Gastrocnemius medialis (tissue), 4 donors: ENCODE measurements around the gene SLC4A9.
A peak's percentile ranks its signal among the peaks of the same experiment; 100 is the strongest.

Experiments used
- CTCF ChIP-seq, 5 experiments: fragments of 450-650 bp in 3 of 5; fragments of 200-600 bp in 2 of 5; sonication (generic) in 2 of 5; IDR thresholded peaks in 4 of 5; conservative IDR thresholded peaks in 1 of 5; 1 replicate in 4 of 5; 2 replicates in 1 of 5; pipeline ENCODE4 v1.5.1; 2016 to 2019; ENCODE audit warnings: antibody characterized with exemption in 5 of 5, mild to moderate bottlenecking in 3 of 5, moderate library complexity in 3 of 5
- POLR2A ChIP-seq, 2 donors: fragments of 450-650 bp; IDR thresholded peaks; one replicate each; pipeline ENCODE4 v1.6.1; 2017; ENCODE audit warnings: antibody characterized with exemption in 2 of 2, mild to moderate bottlenecking in 2 of 2, moderate library complexity in 2 of 2

DNA sequence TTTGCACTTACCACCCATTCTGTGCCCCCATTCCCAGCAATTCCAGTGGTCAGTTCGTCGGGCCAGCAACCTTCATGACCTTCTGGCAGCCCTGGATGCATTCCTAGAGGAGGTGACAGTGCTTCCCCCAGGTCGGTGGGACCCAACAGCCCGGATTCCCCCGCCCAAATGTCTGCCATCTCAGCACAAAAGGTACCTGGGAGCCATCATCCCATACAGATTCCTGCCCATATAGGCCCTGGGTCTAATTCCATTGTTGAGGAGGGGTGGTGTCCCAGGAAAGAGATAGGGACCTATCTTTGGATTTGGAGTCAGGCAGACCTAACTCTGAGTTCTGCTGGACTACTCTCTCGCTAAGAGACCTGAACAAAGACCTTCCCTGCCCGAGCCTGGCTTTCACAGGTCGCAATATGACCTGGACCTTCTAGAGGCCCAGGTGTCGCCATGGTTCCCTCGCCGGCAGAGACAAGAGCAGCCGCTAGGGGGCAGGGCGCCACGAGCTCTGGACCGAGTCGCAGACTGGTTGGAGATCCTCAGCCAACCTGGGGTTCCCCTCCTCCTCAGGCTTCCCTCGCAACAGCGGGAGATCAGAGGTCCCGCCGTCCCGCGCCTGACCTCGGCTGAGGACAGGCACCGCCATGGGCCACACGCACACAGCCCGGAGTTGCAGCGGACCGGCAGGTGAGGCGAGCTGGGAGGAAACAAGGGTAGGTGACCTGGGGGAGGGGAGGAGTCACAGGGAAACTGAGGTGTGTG, 3.1 kb downstream of the SLC4A9 start:
- TF ChIP-seq CTCF (IDR thresholded peaks at IDR 0.05 in 4 of 5, conservative IDR thresholded peaks at IDR 0.05 in 1 of 5), result peak; percentile 74 to 92 (median 84)
- no peak for TF ChIP-seq POLR2A (IDR thresholded peaks at IDR 0.05)
